Activated CD8-positive, alpha-beta T cell treated with anti-CD3 and anti-CD28 coated beads for 36 hours (primary cell): ENCODE data around the gene AFF1. TPM values are rescaled to one million over a fixed set of nuclear protein-coding genes. Genes with fewer than 3 reads are reported as not detected.
A peak's percentile ranks its signal among the peaks of the same experiment; 100 is the strongest.

Experiments
- ATAC-seq: fragments of 200-7000 bp; cut with Tn5 transposase; one replicate; pipeline ENCODE4 v1.10.0; 2021; ENCODE audit warnings: mild to moderate bottlenecking, moderate library complexity
- CTCF ChIA-PET: fragments of 350-600 bp; sonication (Branson Sonifier 250); formaldehyde crosslinking; loops from one replicate; lab custom pipeline; 2021; ENCODE audit warnings: antibody characterized with exemption; lab: Charles Lee
- POLR2A ChIA-PET: fragments of 350-600 bp; sonication (Branson Sonifier 250); formaldehyde crosslinking; loops from one replicate; lab custom pipeline; 2021; ENCODE audit warnings: antibody characterized with exemption; lab: Charles Lee
- DNase-seq: peaks from one replicate; pipeline ENCODE4 v3.0.0-alpha.2; 2020
- H3K27ac Mint-ChIP-seq: one replicate; pipeline ENCODE4 v1.8.0; 2021; ENCODE audit warnings: mild to moderate bottlenecking, mixed read lengths
- H3K27me3 Mint-ChIP-seq: one replicate; pipeline ENCODE4 v1.8.0; 2021; ENCODE audit warnings: mixed read lengths
- H3K36me3 Mint-ChIP-seq: one replicate; pipeline ENCODE4 v1.8.0; 2021; ENCODE audit warnings: low read depth, mixed read lengths
- H3K4me1 Mint-ChIP-seq: one replicate; pipeline ENCODE4 v1.8.0; 2021; ENCODE audit warnings: low read depth, mixed read lengths
- H3K4me3 Mint-ChIP-seq: one replicate; pipeline ENCODE4 v1.8.0; 2021; ENCODE audit warnings: mild to moderate bottlenecking, moderate library complexity, mixed read lengths
- H3K9me3 Mint-ChIP-seq: one replicate; pipeline ENCODE4 v1.8.0; 2021; ENCODE audit warnings: mixed read lengths
- intact Hi-C: fragments of 100-400 bp; cut with micrococcal nuclease; formaldehyde crosslinking; loops from one replicate; pipeline ENCODE4 v1.10.0; 2022
- total RNA-seq, 2 experiments: library from RNA; stranded (reverse); gene quantifications; one replicate each; pipeline ENCODE4 v1.2.3, GENCODE V29; 2021
- TF ChIP-seq, protein P1 (sequence below): fragments of 200-600 bp; IDR thresholded peaks from one replicate; pipeline ENCODE4 v1.8.0; 2022; ENCODE audit warnings: antibody characterized with exemption, mild to moderate bottlenecking

Gene AFF1
- total RNA-seq, 2 experiments from 2014 or later, result 40.3 to 45.4 TPM

- peaks cover 2% of the 10 kb centered on the region for H3K36me3 Mint-ChIP-seq
- intact Hi-C loops, result loop anchor here (5.0 kb wide), 1 partner anchor 39 kb away; the partner anchor contains the start of gene AFF1
- no peak overlapping the region for H3K4me3 Mint-ChIP-seq
- H3K27ac Mint-ChIP-seq, result peak overlapping the region; percentile 7
- no peaks in the 10 kb centered on the region for H3K27me3 Mint-ChIP-seq
- POLR2A ChIA-PET, result no interaction called here
- CTCF ChIA-PET, result no interaction called here
- TF ChIP-seq, protein P1, sequence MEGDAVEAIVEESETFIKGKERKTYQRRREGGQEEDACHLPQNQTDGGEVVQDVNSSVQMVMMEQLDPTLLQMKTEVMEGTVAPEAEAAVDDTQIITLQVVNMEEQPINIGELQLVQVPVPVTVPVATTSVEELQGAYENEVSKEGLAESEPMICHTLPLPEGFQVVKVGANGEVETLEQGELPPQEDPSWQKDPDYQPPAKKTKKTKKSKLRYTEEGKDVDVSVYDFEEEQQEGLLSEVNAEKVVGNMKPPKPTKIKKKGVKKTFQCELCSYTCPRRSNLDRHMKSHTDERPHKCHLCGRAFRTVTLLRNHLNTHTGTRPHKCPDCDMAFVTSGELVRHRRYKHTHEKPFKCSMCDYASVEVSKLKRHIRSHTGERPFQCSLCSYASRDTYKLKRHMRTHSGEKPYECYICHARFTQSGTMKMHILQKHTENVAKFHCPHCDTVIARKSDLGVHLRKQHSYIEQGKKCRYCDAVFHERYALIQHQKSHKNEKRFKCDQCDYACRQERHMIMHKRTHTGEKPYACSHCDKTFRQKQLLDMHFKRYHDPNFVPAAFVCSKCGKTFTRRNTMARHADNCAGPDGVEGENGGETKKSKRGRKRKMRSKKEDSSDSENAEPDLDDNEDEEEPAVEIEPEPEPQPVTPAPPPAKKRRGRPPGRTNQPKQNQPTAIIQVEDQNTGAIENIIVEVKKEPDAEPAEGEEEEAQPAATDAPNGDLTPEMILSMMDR, result no peak
- H3K4me1 Mint-ChIP-seq, result peaks cover 62% of the 10 kb centered on the region
- ATAC-seq (no peak), DNase-seq (no peak)
- no peaks in the 10 kb centered on the region for H3K9me3 Mint-ChIP-seq
These were observed 41.1 kb downstream of the AFF1 start for GRCh38 chr4:86975927-86976326.

DNA sequence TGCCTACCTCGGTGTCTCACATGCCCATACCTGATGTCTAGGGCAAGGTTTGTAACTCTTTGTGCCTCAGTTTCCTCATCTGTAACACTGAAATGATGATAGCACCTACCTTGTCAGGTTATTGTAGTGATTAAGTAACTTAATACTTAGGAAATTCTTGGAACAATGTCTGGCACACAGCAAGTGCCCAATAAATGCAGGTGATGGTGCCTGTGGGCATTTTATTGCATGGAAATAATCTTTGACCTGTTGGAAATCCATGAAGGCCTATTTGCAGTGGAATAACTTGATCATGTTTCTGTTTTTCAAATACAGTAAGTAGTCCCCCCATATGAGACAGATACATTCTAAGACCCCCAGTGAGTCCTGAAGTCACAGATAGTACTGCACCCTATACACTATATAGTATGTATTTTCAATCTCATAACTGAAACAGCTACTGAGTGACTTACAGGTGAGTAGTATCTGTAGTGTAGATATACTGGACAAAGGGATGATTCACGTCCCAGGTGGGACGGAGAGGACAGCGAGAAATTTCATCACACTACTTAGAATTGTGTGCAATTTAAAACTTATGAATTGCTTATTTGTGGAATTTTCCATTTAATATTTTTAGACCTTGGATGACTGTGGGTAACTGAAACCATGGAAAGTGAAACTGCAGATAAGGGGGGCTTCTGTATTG, 42.1 kb downstream of the AFF1 start:
- TF ChIP-seq, protein P1, result no peak
- Mint-ChIP-seq H3K36me3 (peaks cover 4% of the 10 kb centered on the region), H3K4me3 (no peak overlapping the region), H3K27me3 (no peaks in the 10 kb centered on the region), H3K27ac (peak overlapping the region; percentile 75), H3K4me1 (peaks cover 59% of the 10 kb centered on the region), H3K9me3 (no peaks in the 10 kb centered on the region)
- intact Hi-C loops, result loop anchor here (5.0 kb wide), 1 partner anchor 40 kb away; the partner anchor contains the start of gene AFF1
- POLR2A ChIA-PET, result no interaction called here
- DNase-seq, result peak; percentile 24
- CTCF ChIA-PET, result no interaction called here
- ATAC-seq, result peak; percentile 35

DNA sequence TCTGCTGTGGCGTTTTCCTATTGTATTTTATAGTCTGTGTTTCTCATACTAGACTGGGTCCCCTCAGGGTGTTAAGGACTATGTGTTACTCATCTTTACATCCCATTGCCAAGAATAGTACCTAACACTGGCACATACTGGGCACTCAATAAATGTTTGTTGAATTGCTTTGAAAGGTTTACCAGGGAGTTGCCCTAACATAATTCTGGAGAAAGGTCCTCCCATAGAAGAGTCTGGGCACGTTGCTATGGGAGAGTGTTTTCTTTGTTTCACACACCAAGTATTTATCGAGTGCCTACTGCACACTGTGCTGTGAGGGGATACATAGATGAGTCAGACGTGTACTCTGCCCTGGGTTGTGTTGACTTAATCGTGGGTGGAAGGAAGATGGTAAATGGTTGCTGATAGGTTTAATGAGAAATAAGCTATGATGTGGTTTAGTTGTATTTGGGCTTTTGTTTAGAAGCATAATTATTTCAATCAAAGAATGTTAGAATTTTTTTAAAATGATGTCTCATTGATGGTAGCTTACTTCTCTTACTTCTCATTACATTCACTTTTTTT, 42.9 kb downstream of the AFF1 start:
- H3K36me3 Mint-ChIP-seq, result peaks cover 7% of the 10 kb centered on the region
- intact Hi-C loops, result loop anchor here (5.0 kb wide), 1 partner anchor 40 kb away; the partner anchor contains the start of gene AFF1
- ATAC-seq (peak; percentile 86), DNase-seq (peak; percentile 50)
- H3K4me1 Mint-ChIP-seq, result peaks cover 62% of the 10 kb centered on the region
- H3K9me3 Mint-ChIP-seq, result no peaks in the 10 kb centered on the region
- TF ChIP-seq, protein P1, result no peak
- peak overlapping the region; percentile 75 for H3K27ac Mint-ChIP-seq
- H3K4me3 Mint-ChIP-seq, result no peak overlapping the region
- CTCF ChIA-PET, result no interaction called here
- POLR2A ChIA-PET, result interaction anchor here (0.7 kb wide), 2 partner anchors 30 to 32 kb away, joined by 3 read pairs; no protein-coding TSS in a partner anchor
- H3K27me3 Mint-ChIP-seq, result no peaks in the 10 kb centered on the region

GRCh38 chr4:86978709-86979108, 43.9 kb downstream of the AFF1 start:
- DNase-seq (no peak), ATAC-seq (no peak)
- peaks cover 7% of the 10 kb centered on the region for H3K36me3 Mint-ChIP-seq
- POLR2A ChIA-PET, result interaction anchor here (0.6 to 1.4 kb wide), 2 partner anchors 43 to 124 kb away, joined by 3 to 4 read pairs; partner anchors contain the start of gene AFF1
- CTCF ChIA-PET, result interaction anchor here (0.7 kb wide), 1 partner anchor 44 kb away, joined by 3 read pairs; the partner anchor contains the start of gene AFF1
- no peaks in the 10 kb centered on the region for H3K9me3 Mint-ChIP-seq
- no peak overlapping the region for H3K4me3 Mint-ChIP-seq
- intact Hi-C loops, result loop anchor here (5.0 kb wide), 1 partner anchor 41 kb away; the partner anchor contains the start of gene AFF1
- TF ChIP-seq, protein P1, result no peak
- peaks cover 52% of the 10 kb centered on the region for H3K4me1 Mint-ChIP-seq
- H3K27me3 Mint-ChIP-seq, result no peaks in the 10 kb centered on the region
- no peak overlapping the region for H3K27ac Mint-ChIP-seq

GRCh38 chr4:86980230-86980629, 45.4 kb downstream of the AFF1 start:
- no peak overlapping the region for H3K27ac Mint-ChIP-seq

More at GRCh38 chr4:86980230-86980629, 45.4 kb downstream of the AFF1 start:
- ATAC-seq, result no peak
- POLR2A ChIA-PET, result interaction anchor here (1.5 kb wide), 1 partner anchor 27 kb away, joined by 3 read pairs; no protein-coding TSS in a partner anchor
- Mint-ChIP-seq H3K27me3 (no peaks in the 10 kb centered on the region), H3K4me1 (peaks cover 42% of the 10 kb centered on the region), H3K4me3 (no peak overlapping the region), H3K36me3 (peaks cover 7% of the 10 kb centered on the region), H3K9me3 (no peaks in the 10 kb centered on the region)
- no peak for DNase-seq
- intact Hi-C loops, result no loop called here
- TF ChIP-seq, protein P1, result no peak
- CTCF ChIA-PET, result no interaction called here
